ENCODE data around the gene PPIL1.

Gene PPIL1

GRCh38 chr6:36890112-36890663 is 15.6 kb upstream of the PPIL1 start:
- H3K9me3 ChIP-seq (replicated peaks; ENCODE audit: insufficient read depth, low read length), result no peaks in the 10 kb centered on the region
- H3K36me3 ChIP-seq (replicated peaks; ENCODE audit: insufficient read depth, low read length), result no peaks in the 10 kb centered on the region
- H3K9me2 ChIP-seq (replicated peaks; ENCODE audit: insufficient read depth, low read length), result no peaks in the 10 kb centered on the region
- H3K27ac ChIP-seq (ENCODE audit: low read length), result no peak overlapping the region
- no peaks in the 10 kb centered on the region for H3K27me3 ChIP-seq (replicated peaks; ENCODE audit: insufficient read depth, low read length)
- no peak overlapping the region for H2AFZ ChIP-seq (ENCODE audit: low read length)
- no peaks in the 10 kb centered on the region for H3F3A ChIP-seq (ENCODE audit: insufficient read depth, low read length)
- no peak overlapping the region for H3K4me2 ChIP-seq (ENCODE audit: low read depth, low read length)
- TF ChIP-seq CTCF (IDR thresholded peaks at IDR 0.05; ENCODE audit: low read length), result no peak
- no peak for TF ChIP-seq EZH2 (optimal IDR thresholded peaks at IDR 0.05; ENCODE audit: low read depth, low read length)
- no peak for TF ChIP-seq EZH2phosphoT487 (IDR thresholded peaks at IDR 0.05; ENCODE audit: low read length)
- no peak for DNase-seq
- H3K4me1 ChIP-seq (ENCODE audit: low read length), result peaks cover 8% of the 10 kb centered on the region; the same call in 1 of the 2 replicates
- H3K4me3 ChIP-seq (ENCODE audit: low read length), result no peak overlapping the region
- H3K9ac ChIP-seq (ENCODE audit: low read length), result no peak overlapping the region
- peaks cover 27% of the 10 kb centered on the region for H3K79me2 ChIP-seq (ENCODE audit: low read length)
- H4K20me1 ChIP-seq (ENCODE audit: insufficient read depth, low read length), result no peaks in the 10 kb centered on the region

- no peaks in the 10 kb centered on the region for H3K9me2 ChIP-seq (replicated peaks; ENCODE audit: insufficient read depth, low read length)
- no peaks in the 10 kb centered on the region for H3K9me3 ChIP-seq (replicated peaks; ENCODE audit: insufficient read depth, low read length)
- no peak for TF ChIP-seq CTCF (IDR thresholded peaks at IDR 0.05; ENCODE audit: low read length)
- H3K4me3 ChIP-seq (ENCODE audit: low read length), result no peak overlapping the region
- H2AFZ ChIP-seq (ENCODE audit: low read length), result no peak overlapping the region
- peaks cover 27% of the 10 kb centered on the region for H3K79me2 ChIP-seq (ENCODE audit: low read length)
- no peaks in the 10 kb centered on the region for H3K27me3 ChIP-seq (replicated peaks; ENCODE audit: insufficient read depth, low read length)
- H3K36me3 ChIP-seq (replicated peaks; ENCODE audit: insufficient read depth, low read length), result no peaks in the 10 kb centered on the region
- H3K9ac ChIP-seq (ENCODE audit: low read length), result no peak overlapping the region
- H3K27ac ChIP-seq (ENCODE audit: low read length), result no peak overlapping the region
- no peaks in the 10 kb centered on the region for H3F3A ChIP-seq (ENCODE audit: insufficient read depth, low read length)
- no peak for DNase-seq
- H4K20me1 ChIP-seq (ENCODE audit: insufficient read depth, low read length), result no peaks in the 10 kb centered on the region
- no peak overlapping the region for H3K4me2 ChIP-seq (ENCODE audit: low read depth, low read length)
- H3K4me1 ChIP-seq (ENCODE audit: low read length), result peaks cover 10% of the 10 kb centered on the region; the same call in 1 of the 2 replicates
Observed at GRCh38 chr6:36888654-36889481, 14.3 kb upstream of the PPIL1 start.

- Histone ChIP-seq H2AFZ (ENCODE audit: low read length) (no peak overlapping the region), H4K20me1 (ENCODE audit: insufficient read depth, low read length) (no peaks in the 10 kb centered on the region), H3K9ac (ENCODE audit: low read length) (no peak overlapping the region), H3F3A (ENCODE audit: insufficient read depth, low read length) (no peaks in the 10 kb centered on the region), H3K27me3 (replicated peaks; ENCODE audit: insufficient read depth, low read length) (no peaks in the 10 kb centered on the region), H3K36me3 (replicated peaks; ENCODE audit: insufficient read depth, low read length) (no peaks in the 10 kb centered on the region), H3K27ac (ENCODE audit: low read length) (no peak overlapping the region), H3K4me3 (ENCODE audit: low read length) (no peak overlapping the region), H3K4me2 (ENCODE audit: low read depth, low read length) (no peak overlapping the region), H3K79me2 (ENCODE audit: low read length) (peaks cover 27% of the 10 kb centered on the region), H3K9me2 (replicated peaks; ENCODE audit: insufficient read depth, low read length) (no peaks in the 10 kb centered on the region), H3K9me3 (replicated peaks; ENCODE audit: insufficient read depth, low read length) (no peaks in the 10 kb centered on the region), H3K4me1 (ENCODE audit: low read length) (peaks cover 10% of the 10 kb centered on the region; the same call in 1 of the 2 replicates)
- TF ChIP-seq CTCF (IDR thresholded peaks at IDR 0.05; ENCODE audit: low read length) (no peak), EZH2 (optimal IDR thresholded peaks at IDR 0.05; ENCODE audit: low read depth, low read length) (no peak), EZH2phosphoT487 (IDR thresholded peaks at IDR 0.05; ENCODE audit: low read length) (no peak)
- no peak for DNase-seq
Observed at GRCh38 chr6:36888115-36888643, 13.6 kb upstream of the PPIL1 start.

Data from MM.1S (cell line).